Mammary epithelial cell (primary cell): Measurements from ENCODE around the gene VPS54.

ENCODE experiments used
- CTCF ChIP-seq, 2 donors: IDR thresholded peaks in 1 of 2; conservative IDR thresholded peaks in 1 of 2; 2 replicates each; pipeline ENCODE4 v1.5.1; 2011 to 2012; ENCODE audit warnings: inconsistent platforms in 2 of 2, low read length in 2 of 2, mild to moderate bottlenecking in 2 of 2, control low read depth in 1 of 2, low read depth in 1 of 2; ENCODE audit not compliant: insufficient read depth in 1 of 2; ENCODE audit errors: extremely low read depth in 1 of 2
- EZH2 ChIP-seq: IDR thresholded peaks from 2 replicates; pipeline ENCODE4 v1.6.1; 2012; ENCODE audit warnings: low read length, inconsistent platforms, borderline replicate concordance

GRCh38 chr2:63886445-63886844 lies 132.8 kb downstream of the VPS54 start:
- TF ChIP-seq CTCF (conservative IDR thresholded peaks at IDR 0.05 in 1 of 2, IDR thresholded peaks at IDR 0.05 in 1 of 2; ENCODE audit: extremely low read depth in 1 of 2, insufficient read depth in 1 of 2, low read depth in 1 of 2, low read length in 2 of 2) (no peak), EZH2 (no peak)
